Common myeloid progenitor, CD34-positive (primary cell): ENCODE results near the gene PLOD2.

ENCODE experiments used
- CTCF ChIA-PET: fragments of 350-600 bp; sonication (Branson Sonifier 250); formaldehyde crosslinking; loops from one replicate; lab custom pipeline; 2021; ENCODE audit warnings: antibody characterized with exemption; lab: Charles Lee
- POLR2A ChIA-PET: fragments of 350-600 bp; sonication (Branson Sonifier 250); formaldehyde crosslinking; loops from one replicate; lab custom pipeline; 2021; ENCODE audit warnings: antibody characterized with exemption; lab: Charles Lee
- DNase-seq, 3 donors: peaks; one replicate each; pipeline versions ENCODE4 v3.0.0 to v3.0.0-alpha.2; 2013
- H3K27ac ChIP-seq, 2 experiments: 1 replicate in 1 of 2; 2 replicates in 1 of 2; pipeline ENCODE4 v1.7.0; 2013; ENCODE audit warnings: inconsistent platforms in 2 of 2, low read length in 2 of 2, mild to moderate bottlenecking in 2 of 2, low read depth in 1 of 2, moderate library complexity in 1 of 2; ENCODE audit not compliant: severe bottlenecking in 2 of 2, insufficient read depth in 1 of 2, poor library complexity in 1 of 2
- H3K27me3 ChIP-seq, 5 experiments: replicated peaks in 2 of 5; 1 replicate in 3 of 5; 2 replicates in 2 of 5; pipeline versions ENCODE4 v1.6.1 to v1.7.0; 2013; ENCODE audit warnings: low read length in 4 of 5, mild to moderate bottlenecking in 2 of 5, moderate library complexity in 2 of 5, inconsistent platforms in 1 of 5; ENCODE audit not compliant: insufficient read depth in 5 of 5, control insufficient read depth in 4 of 5
- H3K36me3 ChIP-seq, 4 experiments: 1 replicate in 2 of 4; 2 replicates in 2 of 4; pipeline versions ENCODE4 v1.6.1 to v1.7.0; 2013; ENCODE audit warnings: low read length in 3 of 4, control low read depth in 1 of 4, mild to moderate bottlenecking in 1 of 4; ENCODE audit not compliant: control insufficient read depth in 4 of 4, insufficient read depth in 4 of 4
- H3K4me1 ChIP-seq, 4 experiments: 1 replicate in 3 of 4; 2 replicates in 1 of 4; pipeline versions ENCODE4 v1.6.1 to v1.7.1; 2013; ENCODE audit warnings: low read length in 3 of 4, mild to moderate bottlenecking in 3 of 4, control low read depth in 1 of 4, inconsistent platforms in 1 of 4, moderate library complexity in 1 of 4; ENCODE audit not compliant: control insufficient read depth in 4 of 4, insufficient read depth in 4 of 4; ENCODE audit errors: control extremely low read depth in 1 of 4
- H3K4me3 ChIP-seq, 7 experiments: 1 replicate in 4 of 7; 2 replicates in 3 of 7; pipeline versions ENCODE4 v1.5.1 to v1.7.0; 2013; ENCODE audit warnings: mild to moderate bottlenecking in 7 of 7, low read length in 6 of 7, moderate library complexity in 6 of 7, inconsistent platforms in 2 of 7, low read depth in 2 of 7, control low read depth in 1 of 7; ENCODE audit not compliant: insufficient read depth in 4 of 7, control insufficient read depth in 1 of 7; ENCODE audit errors: extremely low read depth in 1 of 7
- H3K9me3 ChIP-seq, 5 experiments: 1 replicate in 4 of 5; 2 replicates in 1 of 5; pipeline versions ENCODE4 v1.6.1 to v1.7.1; 2013; ENCODE audit warnings: low read length in 4 of 5, mild to moderate bottlenecking in 2 of 5, inconsistent platforms in 1 of 5, low read depth in 1 of 5, moderate library complexity in 1 of 5; ENCODE audit not compliant: control insufficient read depth in 4 of 5, insufficient read depth in 2 of 5; ENCODE audit errors: control extremely low read depth in 1 of 5
- WGBS: methylation state at CpG from one replicate; pipeline ENCODE4 v1.1.5; 2013; ENCODE audit not compliant: insufficient coverage; 5-methylcytosine and 5-hydroxymethylcytosine counted together

The PLOD2 gene

DNA sequence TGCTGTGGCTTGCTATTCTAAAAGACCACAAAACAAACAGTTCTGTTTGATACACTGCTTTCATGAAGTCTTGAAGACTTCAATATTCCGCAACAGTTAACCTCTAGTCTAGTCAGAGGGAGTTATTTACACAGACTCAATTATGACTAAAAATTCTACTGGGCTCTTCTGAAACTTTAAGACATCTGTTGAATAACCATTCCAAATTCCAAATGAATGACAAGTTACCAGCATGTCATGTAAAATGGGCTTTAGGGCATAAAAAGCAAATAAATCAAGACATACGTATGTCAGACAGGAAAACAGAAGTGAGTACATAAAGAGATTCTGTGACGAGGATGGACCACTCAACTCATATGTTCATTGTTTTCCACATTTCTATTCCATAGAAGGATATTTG, 93.9 kb downstream of the PLOD2 start:
- WGBS, result 100% methylated on average over 3 of the region's 3 CpGs
- DNase-seq, result no peak
- ChIA-PET CTCF (no interaction called here), POLR2A (no interaction called here)
- no peaks in the 10 kb centered on the region for H3K27me3 ChIP-seq
- H3K27ac ChIP-seq, result no peak overlapping the region
- H3K36me3 ChIP-seq, result peaks cover 0 to 10% (median 1%) of the 10 kb centered on the region in 4 experiments
- H3K4me3 ChIP-seq, result no peak overlapping the region
- no peaks in the 10 kb centered on the region for H3K9me3 ChIP-seq
- H3K4me1 ChIP-seq, result no peaks in the 10 kb centered on the region

DNA sequence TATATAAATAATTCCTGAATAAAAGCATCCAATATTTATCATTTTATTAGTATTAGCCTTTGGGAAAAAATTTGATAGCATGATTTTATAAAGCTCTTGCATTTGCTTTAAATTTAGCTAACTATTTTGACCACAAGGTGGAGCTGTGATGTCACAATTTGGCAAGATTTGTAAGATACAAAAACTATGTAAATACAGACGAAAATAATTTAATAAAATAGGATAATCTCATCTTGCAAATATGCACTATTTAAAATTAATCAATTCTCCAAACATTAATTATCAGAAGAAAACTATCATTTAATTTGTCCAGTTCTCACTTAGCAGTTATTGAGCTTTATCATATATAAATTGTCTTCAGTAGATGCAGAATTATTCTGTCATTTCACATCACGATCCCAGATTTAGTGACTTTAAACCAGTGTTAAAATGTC, 95.4 kb downstream of the PLOD2 start:
- H3K36me3 ChIP-seq, result peaks cover 0 to 6% (median 1%) of the 10 kb centered on the region in 4 experiments
- POLR2A ChIA-PET, result no interaction called here
- no peaks in the 10 kb centered on the region for H3K4me1 ChIP-seq
- H3K27ac ChIP-seq, result no peak overlapping the region
- CTCF ChIA-PET, result interaction anchor here (0.6 to 3.5 kb wide), 27 partner anchors 10 to 575 kb away, joined by 3 to 80 read pairs (median 3); partner anchors contain the start of gene PLOD2
- no peak overlapping the region for H3K4me3 ChIP-seq
- H3K9me3 ChIP-seq, result no peaks in the 10 kb centered on the region
- peak; percentile 70 to 86 (median 77) for DNase-seq
- no peaks in the 10 kb centered on the region for H3K27me3 ChIP-seq
- WGBS, result no CpG with 5 or more reads among the region's 2 CpGs

DNA sequence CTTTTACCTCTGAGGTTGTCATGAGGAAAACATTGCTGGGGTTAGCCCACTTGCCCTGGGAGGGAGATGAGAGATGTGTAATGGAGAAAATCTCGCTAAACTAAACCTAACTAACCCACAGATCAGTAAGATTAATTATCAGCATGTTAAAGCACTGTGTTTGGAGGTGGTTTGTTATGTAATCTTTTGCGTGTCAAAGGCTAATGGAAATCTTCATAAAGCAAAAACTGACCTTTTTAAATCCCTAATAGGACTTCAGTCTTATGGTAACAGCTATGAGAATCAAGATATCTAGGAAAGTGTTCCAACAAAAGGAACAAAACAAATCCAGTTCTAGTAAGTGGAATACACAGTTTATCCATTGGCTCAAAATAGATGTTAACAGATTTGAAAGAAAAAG, 102.7 kb downstream of the PLOD2 start:
- Histone ChIP-seq H3K4me3 (no peak overlapping the region), H3K27ac (no peak overlapping the region), H3K27me3 (no peaks in the 10 kb centered on the region), H3K4me1 (no peaks in the 10 kb centered on the region), H3K36me3 (no peaks in the 10 kb centered on the region), H3K9me3 (no peaks in the 10 kb centered on the region)
- POLR2A ChIA-PET, result no interaction called here
- CTCF ChIA-PET, result no interaction called here
- DNase-seq, result no peak
- no CpG with 5 or more reads among the region's 2 CpGs for WGBS

DNA sequence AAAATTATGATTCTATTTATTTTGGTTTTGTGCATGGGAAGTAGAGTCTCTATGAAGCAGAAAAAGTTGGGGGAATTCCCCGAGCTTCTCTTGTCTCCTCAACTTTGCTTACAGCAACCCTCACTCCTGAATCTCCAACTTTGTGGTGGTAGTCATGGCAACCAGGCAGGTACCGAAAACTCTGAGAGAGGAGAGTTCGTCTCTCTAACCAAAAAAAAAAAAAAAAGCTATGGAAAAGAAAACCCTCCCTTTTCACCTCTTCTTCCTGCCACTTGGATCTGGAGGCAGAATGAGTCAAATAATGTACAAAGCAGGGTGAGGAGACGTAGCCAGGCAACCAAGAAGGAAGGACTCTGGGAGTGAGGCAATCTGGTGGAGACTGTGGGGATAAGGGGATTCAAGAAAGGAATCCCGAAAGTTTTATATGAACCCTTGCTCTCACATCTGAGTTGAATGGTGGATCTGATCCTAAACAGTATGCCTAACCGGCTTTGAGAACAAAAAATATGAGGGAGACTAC, 108.1 kb downstream of the PLOD2 start:
- H3K9me3 ChIP-seq, result no peaks in the 10 kb centered on the region
- ChIA-PET POLR2A (no interaction called here), CTCF (interaction anchor here (1.1 kb wide), 1 partner anchor 12 kb away, joined by 4 read pairs; no protein-coding TSS in a partner anchor)
- no peak overlapping the region for H3K4me3 ChIP-seq
- H3K4me1 ChIP-seq, result no peaks in the 10 kb centered on the region
- DNase-seq, result no peak
- H3K27me3 ChIP-seq, result no peaks in the 10 kb centered on the region
- no peaks in the 10 kb centered on the region for H3K36me3 ChIP-seq
- no peak overlapping the region for H3K27ac ChIP-seq
- 100% methylated on average over 2 of the region's 6 CpGs for WGBS

DNA sequence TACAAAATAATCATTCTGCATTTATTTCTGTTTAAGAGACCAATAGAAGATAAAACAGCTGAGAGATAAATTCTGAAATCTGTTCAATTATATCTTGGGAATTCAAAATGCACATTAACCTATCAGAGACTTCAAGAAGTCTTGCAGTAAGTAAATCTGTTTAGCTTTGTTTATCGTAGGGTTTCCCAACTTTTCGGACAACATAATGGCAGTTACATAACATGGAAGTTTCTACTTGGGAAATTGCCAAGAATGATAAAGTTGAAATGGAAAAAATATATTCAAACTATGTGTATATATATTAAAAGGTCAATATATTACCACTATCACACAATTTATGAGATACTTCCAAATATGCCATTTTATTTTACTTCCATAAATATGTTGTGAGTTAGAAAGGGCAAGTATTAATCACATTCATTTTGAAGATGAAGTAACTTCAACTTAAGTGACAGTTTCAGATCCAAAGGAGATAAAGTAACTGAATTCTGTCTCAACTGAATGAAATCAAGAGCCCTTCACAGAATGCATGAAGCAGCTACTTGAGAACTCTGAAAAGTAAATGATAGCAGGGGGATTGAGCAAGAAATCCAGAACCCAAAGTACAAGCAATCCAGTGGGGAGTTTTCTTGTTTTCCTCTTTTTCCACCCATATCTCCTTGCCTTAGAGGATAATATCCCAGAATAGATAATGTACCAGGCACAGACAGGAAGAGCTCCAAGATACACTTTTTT, 108.8 kb downstream of the PLOD2 start:
- ChIA-PET POLR2A (no interaction called here), CTCF (interaction anchor here (1.1 kb wide), 1 partner anchor 13 kb away, joined by 4 read pairs; no protein-coding TSS in a partner anchor)
- H3K4me3 ChIP-seq, result no peak overlapping the region
- H3K27me3 ChIP-seq, result no peaks in the 10 kb centered on the region
- H3K27ac ChIP-seq, result no peak overlapping the region
- no peaks in the 10 kb centered on the region for H3K4me1 ChIP-seq
- WGBS, result no CpG with 5 or more reads among the region's 2 CpGs
- H3K9me3 ChIP-seq, result no peaks in the 10 kb centered on the region
- H3K36me3 ChIP-seq, result no peaks in the 10 kb centered on the region
- no peak for DNase-seq

DNA sequence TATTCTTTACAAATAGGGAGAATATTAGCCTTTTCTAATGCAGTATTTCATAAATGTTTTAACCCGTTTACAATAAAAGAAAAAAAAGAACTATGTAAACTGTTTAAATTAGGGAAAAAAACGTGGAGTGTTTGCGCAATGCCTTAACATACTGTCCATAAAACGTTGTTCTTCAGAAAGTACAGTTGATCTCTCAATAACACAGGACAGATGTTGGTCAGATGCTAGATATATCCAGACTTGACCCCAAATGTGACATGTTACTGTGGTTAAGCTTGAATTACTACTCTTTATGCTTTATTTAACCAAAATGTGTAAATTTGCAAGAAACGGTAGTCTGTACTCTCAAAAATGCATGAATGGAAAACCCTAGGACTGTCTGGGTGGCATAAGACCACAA, 110.3 kb downstream of the PLOD2 start:
- ChIA-PET CTCF (no interaction called here), POLR2A (no interaction called here)
- no peaks in the 10 kb centered on the region for H3K9me3 ChIP-seq
- H3K27ac ChIP-seq, result no peak overlapping the region
- peaks cover 0 to under 1% (median 0%) of the 10 kb centered on the region in 4 experiments for H3K4me1 ChIP-seq
- 93% methylated on average over 4 of the region's 5 CpGs for WGBS
- no peaks in the 10 kb centered on the region for H3K36me3 ChIP-seq
- no peak for DNase-seq
- H3K27me3 ChIP-seq, result no peaks in the 10 kb centered on the region
- no peak overlapping the region for H3K4me3 ChIP-seq

DNA sequence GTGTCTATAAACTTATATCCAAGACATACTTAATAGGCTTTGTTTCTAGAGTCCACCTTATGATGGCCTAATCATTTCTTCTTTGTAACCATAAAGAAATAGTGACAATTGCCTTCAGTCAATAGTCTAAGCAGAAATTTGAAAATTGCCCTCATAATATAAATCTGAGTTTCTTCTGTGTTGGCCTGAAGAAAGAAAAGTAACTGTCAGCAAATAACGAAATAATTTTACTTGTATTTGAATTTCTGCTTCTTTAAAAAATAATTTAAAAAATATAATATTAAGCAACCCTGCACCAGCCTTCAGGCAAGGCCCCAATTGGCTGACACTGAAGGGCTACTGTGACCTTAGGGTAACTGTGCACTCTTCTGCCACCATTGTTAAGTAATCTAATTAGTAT, 113.5 kb downstream of the PLOD2 start:
- peaks cover 0 to 2% (median 0%) of the 10 kb centered on the region in 4 experiments for H3K4me1 ChIP-seq
- CTCF ChIA-PET, result no interaction called here
- POLR2A ChIA-PET, result no interaction called here
- DNase-seq, result no peak
- no peak overlapping the region for H3K27ac ChIP-seq
- H3K4me3 ChIP-seq, result no peak overlapping the region
- no peaks in the 10 kb centered on the region for H3K9me3 ChIP-seq
- no peaks in the 10 kb centered on the region for H3K27me3 ChIP-seq
- H3K36me3 ChIP-seq, result no peaks in the 10 kb centered on the region
- WGBS, result no CpG with 5 or more reads among the region's 1 CpG
